Stimulated activated CD4-positive, alpha-beta T cell treated with anti-CD3 and anti-CD28 coated beads, Interleukin-4, amount 100 ng/mL, for 1 hour (primary cell): ENCODE measurements around the gene HSD11B1L.
A peak's percentile ranks its signal among the peaks of the same experiment; 100 is the strongest.
"Not testable (repeated sequence)": the region's sequence is repeated elsewhere in the genome, so short reads cannot be mapped to it uniquely, and the experiment has no call there.

Experiments used
- DNase-seq: peaks from one replicate; pipeline ENCODE4 v3.0.0-alpha.2; 2020

Gene HSD11B1L

DNA sequence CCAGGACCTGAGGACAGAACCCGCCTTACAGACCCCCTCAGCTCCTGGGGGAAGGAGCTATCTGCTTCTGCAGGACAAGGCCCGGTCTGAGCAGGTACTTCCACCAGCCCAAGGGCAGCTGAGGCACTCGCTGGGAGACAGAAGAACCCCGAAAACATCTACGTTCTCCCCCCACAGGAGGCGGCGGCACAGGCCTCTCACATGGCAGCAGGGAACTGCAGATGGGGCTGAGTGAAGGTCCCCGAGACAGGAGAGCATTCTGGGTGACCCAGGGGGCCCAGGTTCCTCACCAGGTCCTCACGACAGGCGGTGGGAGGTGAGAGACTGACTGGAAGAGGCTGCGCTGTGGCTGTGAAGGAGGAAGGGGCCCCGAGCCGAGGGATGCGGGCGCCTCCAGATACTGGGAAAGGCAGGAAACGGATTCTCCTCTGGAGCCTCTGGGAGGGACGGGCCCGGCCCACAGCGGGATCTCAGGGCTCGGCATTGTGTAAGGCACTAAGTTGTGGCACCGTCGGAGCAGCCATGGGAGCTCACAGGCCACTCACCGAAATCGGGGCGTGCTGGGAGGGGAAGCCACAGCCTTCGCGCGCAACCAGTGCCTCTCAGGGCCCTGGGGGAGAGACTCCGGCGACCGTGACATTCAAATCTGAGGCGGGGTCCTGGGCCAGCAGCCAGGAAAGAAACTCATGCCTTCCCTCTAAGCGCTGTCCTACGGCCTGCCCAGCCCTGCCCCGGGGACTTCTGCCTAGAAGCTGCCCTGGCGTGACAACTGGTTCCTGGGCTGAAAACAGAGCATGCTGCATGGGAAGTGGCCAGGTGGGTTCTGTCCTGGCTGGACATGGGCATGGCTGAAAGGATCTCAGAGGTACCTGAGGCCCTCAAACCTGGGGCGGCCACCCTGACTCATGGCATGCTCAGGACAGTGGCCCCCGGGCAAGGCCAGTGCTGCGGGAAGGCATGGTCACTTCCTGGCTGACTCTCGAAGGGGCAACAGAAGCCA is 23.3 kb downstream of the HSD11B1L start:
- DNase-seq: no peak

DNA sequence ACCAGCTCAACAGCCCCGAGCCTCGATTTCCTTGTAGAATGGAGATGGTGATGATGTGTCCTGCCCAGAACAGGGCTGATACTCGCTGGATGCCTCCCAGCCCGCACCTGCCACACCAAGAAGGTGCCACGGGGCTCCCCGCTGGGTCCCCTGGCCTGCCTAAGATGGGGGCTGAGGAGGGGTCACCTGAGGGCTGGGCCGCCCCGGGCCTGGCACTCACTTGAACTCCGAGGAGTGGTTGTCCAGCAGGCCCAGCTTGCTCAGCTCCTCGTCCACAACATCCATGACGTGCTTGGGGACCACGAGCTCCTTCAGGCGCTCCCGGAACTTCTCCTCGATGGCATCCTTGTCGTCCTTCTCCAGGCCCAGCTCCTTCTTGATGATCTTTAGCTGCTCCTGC is 24.7 kb downstream of the HSD11B1L start:
- no peak for DNase-seq

DNA sequence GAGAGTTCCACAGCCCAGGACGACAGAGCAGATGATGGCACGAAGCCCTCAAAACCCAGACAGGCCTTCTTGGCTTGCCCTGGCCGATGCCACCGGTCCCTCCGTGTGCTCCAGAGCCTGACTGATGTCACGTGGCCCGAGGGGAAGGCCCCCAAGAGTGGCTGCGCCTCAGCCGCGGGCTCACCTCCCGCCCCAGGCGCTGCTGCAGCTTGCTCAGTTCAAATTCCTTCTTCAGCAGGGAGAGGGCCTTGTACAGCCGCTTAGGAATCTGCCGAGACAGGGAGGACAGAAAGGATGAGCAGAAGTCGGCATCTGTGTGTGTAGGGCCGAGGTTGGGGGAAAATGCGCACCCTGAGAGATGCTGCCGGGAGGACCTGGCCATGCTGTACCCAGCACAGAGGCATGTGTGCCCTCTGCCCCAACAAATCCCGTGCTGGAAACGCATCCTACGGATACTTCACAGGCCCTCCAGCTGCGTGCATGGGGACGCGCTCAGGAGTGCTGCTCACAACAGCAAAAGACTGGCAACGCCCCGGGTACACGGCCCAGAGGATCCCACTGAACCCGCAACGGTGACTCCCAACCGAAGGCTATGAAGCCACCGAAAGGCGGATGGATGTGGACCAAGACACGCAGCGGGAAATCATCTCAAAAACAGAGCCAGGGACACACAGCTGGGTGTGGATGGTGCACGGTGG is 26.2 kb downstream of the HSD11B1L start:
- DNase-seq: no peak

DNA sequence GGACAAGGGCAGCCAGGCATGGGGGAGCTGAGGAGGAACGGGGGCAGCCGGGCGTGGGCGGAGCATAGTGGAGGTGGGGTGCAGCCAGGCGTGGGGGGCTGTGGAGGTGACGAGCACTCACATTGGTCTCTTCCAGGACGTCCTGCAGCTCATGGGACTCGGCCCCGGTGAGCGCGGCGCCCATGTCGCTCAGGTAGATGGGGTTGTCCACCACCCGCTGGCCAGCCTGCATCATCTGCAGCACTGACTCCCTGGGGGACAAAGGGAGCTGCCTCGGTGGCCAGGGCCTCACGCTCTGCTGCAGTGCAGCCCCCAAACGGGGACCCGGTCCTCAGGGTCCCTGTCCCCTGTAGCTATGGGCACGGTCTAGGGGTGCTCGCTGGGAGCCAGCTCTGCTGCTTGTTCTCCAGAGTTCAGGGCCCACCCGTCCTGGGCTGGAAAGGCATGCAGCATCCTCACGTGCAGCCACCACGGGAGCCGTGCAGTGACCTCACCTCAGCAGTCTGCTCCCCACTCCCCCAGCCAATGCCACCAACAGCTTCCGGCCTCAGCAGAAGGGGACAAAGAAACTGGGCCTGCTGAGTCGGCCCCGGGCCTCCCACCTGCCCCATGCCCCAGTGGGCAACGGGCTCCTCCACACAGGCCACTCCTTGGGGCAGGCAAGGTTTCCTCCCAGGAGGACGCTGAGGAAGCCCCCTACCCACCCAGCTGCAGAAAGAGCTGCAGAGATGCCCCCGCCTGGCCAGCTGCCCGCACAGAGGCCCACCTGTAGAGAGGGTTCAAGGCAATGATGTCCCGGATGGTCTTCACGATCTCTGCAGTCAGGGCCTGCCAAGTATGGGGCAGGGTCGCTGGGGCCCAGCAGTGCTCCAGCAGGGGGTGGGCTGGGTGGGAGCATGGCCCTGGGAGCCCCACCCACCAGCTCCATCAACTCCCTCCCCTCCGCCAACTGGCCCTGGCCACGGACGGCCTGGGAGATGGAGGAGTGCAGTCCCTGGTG is 27.0 kb downstream of the HSD11B1L start:
- no peak for DNase-seq

DNA sequence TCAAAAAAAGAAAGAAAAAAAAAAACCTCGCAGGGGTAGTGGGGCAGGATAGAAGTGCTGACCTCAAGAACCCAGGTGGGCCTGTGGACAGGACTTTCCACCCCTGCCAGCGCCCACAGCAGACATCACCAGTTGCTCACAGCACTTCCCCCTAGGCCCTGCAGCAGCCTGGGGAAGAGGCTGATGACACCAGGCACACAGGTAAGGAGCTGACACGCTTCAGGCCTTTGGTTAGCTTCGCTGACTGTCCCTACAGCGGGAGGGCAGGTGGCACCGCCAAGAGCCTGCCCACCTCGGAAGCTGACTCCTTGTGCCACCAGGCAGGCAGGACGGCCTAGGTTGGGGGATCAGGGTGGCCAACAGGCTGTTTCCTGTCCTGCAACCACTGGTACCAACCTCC is 30.2 kb downstream of the HSD11B1L start:
- no peak for DNase-seq

DNA sequence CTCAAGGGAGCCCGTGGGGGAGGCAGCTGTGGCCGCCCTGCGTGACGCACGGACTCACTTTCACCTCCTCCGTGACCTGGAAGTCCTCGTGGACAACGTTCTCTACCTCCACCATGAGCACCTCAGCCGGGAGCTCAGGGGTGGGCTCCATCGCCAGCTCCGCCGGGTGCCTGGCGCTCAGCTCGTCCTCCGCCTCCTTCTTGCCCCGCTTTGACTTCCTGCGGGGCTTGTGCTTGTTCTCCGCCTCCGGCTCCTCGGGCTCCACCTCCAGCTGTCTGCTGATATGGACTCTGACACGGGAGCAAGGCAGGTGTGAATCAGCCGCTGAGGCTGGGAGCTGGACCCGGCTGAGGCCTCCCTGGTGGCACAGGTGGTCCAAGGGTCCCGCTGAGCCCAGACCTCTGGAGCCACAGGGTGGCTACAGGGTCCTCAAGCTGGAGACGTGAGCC is 30.9 kb downstream of the HSD11B1L start:
- DNase-seq: no peak

DNA sequence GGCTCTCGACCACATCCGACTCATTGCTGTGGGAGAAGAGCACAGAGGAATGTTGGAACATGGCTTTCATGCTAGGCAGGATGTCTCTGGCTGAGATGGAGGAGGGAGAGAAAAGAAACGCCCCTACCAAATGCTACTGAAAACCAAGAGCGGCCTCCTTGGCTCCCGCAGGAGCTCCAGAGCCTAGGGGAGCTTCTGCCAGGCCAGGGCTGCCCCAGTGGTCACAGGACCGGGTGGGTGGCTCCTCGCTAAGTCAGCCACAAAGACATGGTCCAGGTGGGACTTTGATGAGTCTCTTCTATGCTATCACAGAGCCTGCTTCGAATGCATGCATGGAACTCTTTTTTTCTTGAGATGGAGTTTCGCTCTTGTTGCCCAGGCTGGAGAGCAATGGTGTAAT is 32.4 kb downstream of the HSD11B1L start:
- no peak for DNase-seq

DNA sequence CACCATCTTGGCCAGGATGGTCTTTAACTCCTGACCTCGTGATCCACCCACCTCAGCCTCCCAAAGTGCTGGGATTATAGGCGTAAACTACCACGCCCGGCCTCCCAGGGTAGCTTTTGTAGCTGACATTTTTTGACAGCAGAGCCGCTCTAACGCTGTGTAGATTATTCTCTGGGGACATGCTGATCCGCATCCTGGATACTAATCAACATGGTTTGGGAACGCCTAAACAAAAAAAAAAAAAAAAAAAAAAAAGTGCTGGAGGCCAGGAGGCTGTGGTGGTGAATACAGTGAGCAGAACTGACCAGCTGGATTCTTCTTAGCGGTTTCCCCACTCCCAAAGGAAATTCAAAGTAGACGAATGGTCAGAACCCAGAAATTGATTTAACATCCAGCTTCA is 34.0 kb downstream of the HSD11B1L start:
- DNase-seq: no peak

DNA sequence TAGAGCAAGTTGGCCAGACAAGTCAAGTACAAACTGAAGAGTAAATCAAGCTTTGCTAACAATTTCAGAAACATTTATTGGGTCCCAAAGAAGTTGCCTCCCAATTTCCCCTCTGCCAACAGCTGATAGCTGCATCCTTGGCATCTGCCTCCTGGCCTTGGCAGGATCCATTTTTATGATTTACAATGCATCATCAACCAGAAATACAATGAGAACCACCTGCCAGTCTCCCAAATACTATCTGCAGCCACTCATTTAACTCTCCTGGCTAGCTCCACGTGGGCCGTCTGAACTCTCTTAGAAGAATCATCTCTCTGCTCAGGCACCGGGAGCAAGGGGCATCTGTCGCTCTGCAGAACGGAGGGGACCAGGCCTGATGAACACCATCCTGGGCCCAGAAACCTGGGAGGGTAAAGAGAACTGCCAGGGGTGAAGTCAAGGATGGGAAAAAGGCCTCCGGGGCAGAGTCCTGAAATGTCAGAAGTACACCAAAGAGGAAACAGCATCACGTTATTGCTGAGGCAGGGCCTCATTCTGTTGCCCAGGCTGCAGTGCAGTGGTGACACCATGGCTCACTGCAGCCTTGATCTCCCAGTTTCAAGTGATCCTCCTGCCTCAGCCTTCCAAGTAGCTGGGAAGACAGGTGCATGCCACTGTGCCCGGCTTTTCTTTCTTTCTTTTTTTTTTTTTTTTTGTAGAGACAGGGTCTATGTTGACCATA is 36.5 kb downstream of the HSD11B1L start:
- DNase-seq: no peak

DNA sequence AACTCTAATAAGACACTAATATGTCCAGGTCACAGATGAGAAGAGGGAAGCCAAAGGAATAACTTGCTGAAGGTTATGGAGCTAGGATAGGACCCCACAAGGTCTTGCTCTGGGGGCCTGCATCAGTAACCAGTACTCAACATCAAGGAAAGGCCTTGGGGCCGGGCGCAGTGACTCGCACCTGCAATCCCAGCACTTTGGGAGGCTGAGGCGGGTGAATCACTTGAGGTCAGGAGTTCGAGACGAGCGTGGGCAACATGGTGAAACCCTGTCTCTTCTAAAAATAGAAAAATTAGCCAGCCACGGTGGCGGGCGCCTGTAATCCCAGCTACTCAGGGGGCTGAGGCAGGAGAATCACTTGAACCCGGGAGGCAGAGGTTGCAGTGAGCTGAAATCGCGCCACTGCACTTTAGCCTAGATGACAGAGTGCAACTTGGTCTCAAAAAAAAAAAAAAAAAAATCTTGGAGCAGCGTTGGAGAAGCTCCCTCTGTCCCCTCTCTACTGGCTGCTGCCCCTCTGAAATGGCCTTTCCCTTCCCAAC is 37.3 kb downstream of the HSD11B1L start:
- peak; percentile 66 for DNase-seq

DNA sequence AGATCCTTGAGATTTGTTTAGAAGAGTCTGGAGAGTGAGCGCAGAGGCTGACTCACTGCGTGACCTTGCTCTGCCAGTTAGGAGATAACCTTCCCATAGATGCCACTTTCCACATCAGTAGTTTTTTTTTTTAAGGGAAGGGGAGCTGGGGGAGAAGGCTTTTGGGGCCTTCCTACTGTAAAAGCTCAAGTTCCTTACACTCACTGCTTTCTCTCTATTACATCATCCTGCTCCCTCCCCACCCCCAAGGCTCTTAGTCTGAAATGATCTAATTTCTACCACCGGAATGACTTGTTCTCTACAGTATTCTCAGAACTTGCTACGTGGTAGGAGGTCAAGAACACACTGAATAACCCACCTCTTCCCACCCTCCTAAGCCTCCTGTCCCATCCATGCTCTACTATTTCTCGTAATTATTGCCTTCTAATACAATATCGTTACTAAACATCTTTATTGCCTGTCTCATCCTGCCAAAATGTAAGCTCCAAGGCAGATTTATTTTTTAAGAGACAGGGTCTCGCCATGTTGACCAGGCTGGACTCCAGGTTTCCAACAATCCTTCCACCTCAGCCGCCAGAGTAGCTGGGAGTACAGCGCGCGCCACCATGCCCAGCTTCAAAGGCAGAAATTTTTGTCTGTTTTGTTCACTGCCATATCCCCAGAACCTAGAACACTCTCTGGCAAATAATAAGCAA is 37.9 kb downstream of the HSD11B1L start:
- peak; percentile 53 for DNase-seq

DNA sequence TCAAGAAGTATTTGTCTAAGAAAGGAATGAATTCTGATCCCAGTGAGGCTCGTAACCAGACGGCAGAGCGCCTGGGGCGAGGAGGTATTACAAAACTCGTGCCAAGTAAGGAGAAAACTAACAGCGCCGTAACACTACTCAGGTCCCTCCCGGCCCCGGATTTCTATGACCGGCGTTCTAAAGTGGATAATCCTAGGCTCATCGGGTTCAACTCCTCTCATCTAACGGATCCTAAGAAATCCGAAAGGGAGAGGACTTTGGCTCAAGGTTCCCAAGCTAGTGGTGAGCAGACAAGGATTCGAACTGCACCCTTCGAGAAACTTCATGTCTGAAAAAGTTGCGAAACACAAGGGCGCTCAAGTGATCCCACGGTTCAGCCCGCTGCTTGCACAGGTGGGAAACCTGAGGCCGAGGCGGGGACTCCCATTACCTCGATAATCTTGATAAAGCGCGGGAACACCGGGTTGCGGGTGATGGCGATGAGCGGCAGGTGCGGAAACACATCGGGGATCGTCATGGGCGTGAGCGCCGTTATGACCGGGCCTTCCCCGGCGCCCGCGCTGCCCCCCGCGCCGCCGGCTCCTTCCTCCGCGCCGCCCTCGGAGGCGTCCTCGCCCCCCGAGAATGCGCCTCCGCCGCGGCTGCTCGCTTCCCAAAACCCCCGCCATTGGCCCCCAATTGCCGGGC is 38.6 kb downstream of the HSD11B1L start:
- peak; percentile 36 for DNase-seq

DNA sequence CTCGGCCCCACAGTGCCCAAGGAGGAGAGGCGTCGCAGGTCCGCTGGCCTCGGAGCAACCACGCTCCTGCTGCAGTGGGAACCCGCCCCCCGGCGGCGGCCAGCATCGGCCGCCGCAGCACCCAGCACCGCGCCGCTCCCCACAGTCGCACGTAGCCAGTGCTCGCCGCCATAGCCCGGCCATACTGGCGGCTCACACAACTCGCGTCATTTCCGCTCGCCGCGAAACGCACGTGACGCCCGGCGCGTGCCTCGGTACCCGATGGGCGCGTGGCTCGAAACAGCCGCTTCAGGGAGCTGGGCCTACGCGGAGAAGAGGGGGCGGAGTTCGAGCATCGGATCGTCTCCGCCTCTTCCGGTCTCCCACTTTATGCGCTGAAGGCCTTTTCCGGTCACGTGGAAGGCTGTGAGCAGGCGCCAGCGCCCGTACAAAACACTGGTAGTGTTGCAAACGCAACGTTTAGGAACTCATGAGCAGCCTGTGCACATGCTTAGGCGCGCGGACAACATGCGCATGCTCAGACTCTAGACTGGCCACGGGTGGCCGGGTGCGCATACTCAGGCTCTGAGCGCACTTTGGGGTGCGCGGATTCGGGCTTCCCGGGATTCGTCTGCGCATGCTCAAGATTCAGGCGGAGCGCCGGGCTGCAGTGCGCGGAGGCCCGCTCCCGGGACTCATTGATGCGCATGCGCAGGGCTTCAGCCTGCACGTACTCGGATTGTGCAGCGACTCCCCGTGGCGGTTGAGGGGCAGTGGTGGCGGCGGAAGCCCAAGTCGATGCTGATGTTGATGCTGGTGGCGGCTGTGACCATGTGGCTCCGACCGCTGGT is 39.3 kb downstream of the HSD11B1L start, which contains the start of the genes CATSPERD and LONP1:
CATSPERD (plus strand) TSS at position 677 of the 830 bp plus-strand sequence; CDS start at position 778, 101 bp downstream.
LONP1 (minus strand) TSS at position 186 of the 830 bp plus-strand sequence; CDS start at position 172, 14 bp downstream.
- DNase-seq: peak; percentile 98

DNA sequence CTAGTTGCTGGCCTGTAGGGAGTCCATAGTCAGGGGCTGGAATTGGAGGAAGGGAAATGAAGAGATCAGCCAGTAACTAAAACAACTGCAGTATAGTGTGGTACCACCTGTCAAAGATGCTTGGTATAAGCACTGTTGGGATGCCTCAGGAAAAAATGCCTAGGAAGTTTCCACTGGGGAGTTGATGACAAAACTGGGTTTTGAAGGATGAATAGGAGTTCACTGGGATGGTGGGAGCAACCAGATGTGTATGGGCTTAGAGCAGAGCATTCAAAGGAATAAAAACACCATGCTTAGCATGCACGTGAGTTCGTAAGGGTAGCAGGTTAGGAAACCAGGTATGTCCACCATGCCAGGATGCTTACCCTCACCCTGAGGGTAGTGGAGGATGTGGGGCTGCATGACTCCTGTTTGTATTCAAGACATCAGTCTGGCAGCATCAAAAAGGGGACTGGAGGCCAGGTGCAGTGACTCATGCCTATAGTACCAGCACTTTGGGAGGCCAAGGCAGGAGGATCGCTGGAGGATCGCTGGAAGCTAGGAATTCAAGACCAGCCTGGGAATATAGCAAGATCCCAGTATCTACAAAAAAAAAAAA is 46.7 kb downstream of the HSD11B1L start:
- no peak for DNase-seq

DNA sequence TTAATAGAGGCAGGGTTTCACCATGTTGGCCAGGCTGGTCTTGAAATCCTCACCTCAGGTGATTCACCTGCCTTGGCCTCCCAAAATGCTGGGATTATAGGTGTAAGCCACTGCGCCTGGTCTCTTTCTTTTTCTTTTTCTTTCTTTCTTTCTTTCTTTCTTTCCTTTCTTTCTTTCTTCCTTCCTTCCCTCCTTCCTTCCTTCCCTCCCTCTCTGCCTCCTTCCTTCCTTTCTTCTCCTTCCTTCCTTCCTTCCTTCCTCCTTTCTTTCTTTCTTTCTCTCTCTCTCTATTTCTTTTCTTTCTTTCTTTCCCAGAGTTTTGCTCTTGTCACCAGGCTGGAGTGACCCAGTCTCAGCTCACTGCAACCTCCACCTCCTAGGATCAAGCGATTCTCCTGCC is 52.3 kb downstream of the HSD11B1L start:
- not testable (repeated sequence) for DNase-seq
